GM12878 (cell line): Measurements from ENCODE around the gene DNAJC22. TPM values are rescaled to one million over a fixed set of nuclear protein-coding genes. Genes with fewer than 3 reads are reported as not detected.
A peak's percentile ranks its signal among the peaks of the same experiment; 100 is the strongest.

Source experiments
- ATAC-seq: fragments of 200-7000 bp; cut with Tn5 transposase; 3 replicates; pipeline ENCODE4 v1.9.1; 2020; ENCODE audit warnings: mild to moderate bottlenecking, moderate library complexity
- BruUV-seq: library from RNA; stranded (reverse); fragments of 400-500 nt; replicated peaks from 2 replicates; lab custom pipeline; 2021; lab: Mats Ljungman, UMichigan
- CTCF ChIA-PET: fragments of 300-600 bp; sonication (Branson Sonifier 250); formaldehyde crosslinking; extraction: SDS; loops from one replicate; lab custom pipeline; 2021; ENCODE audit warnings: inconsistent platforms; lab: Yijun Ruan, JAX
- POLR2A ChIA-PET: fragments of 350-600 bp; formaldehyde crosslinking; extraction: SDS; loops from one replicate; lab custom pipeline; 2021; ENCODE audit warnings: inconsistent platforms; lab: Charles Lee
- RAD21 ChIA-PET: fragments of 300-600 bp; sonication (Branson Sonifier 250); formaldehyde crosslinking; loops from one replicate; lab custom pipeline; 2023; ENCODE audit warnings: antibody characterized with exemption; ENCODE audit not compliant: unreplicated experiment; lab: Charles Lee
- SMC1A ChIA-PET: fragments of 300-600 bp; sonication (Branson Sonifier 250); formaldehyde crosslinking; loops from one replicate; lab custom pipeline; 2023; ENCODE audit not compliant: unreplicated experiment, uncharacterized antibody; lab: Charles Lee
- DNase-seq: peaks from one replicate; pipeline ENCODE4 v3.0.0-alpha.2; 2011; ENCODE audit warnings: low read depth, low spot score
- FAIRE-seq: peaks from 3 replicates; lab custom pipeline; 2011; peaks lifted over from hg19 to GRCh38; lab: Jason Lieb, UNC
- H2AFZ ChIP-seq: 2 replicates; pipeline ENCODE4 v1.6.0; 2011; ENCODE audit warnings: low read depth, low read length, control low read depth; ENCODE audit not compliant: control insufficient read depth
- H3K27ac ChIP-seq: 2 replicates; pipeline ENCODE4 v1.5.1; 2011; ENCODE audit warnings: control low read depth; ENCODE audit not compliant: control insufficient read depth, insufficient read depth
- H3K27me3 ChIP-seq, 2 experiments: replicated peaks in 1 of 2; 2 replicates each; pipeline versions ENCODE4 v1.6.0 to v1.6.1; 2011; ENCODE audit warnings: low read length in 1 of 2; ENCODE audit not compliant: control insufficient read depth in 2 of 2, insufficient read depth in 2 of 2
- H3K36me3 ChIP-seq, 2 experiments: 2 replicates each; pipeline ENCODE4 v1.5.1; 2011; ENCODE audit warnings: low read length in 1 of 2; ENCODE audit not compliant: control insufficient read depth in 2 of 2, insufficient read depth in 2 of 2
- H3K4me1 ChIP-seq: 2 replicates; pipeline ENCODE4 v1.6.1; 2011; ENCODE audit warnings: mild to moderate bottlenecking, low read length, moderate library complexity, mixed read lengths; ENCODE audit not compliant: control insufficient read depth, insufficient read depth
- H3K4me2 ChIP-seq: 2 replicates; pipeline ENCODE4 v1.6.0; 2011; ENCODE audit warnings: control low read depth; ENCODE audit not compliant: control insufficient read depth, insufficient read depth
- H3K4me3 ChIP-seq: fragments of 200-600 bp; sonication (generic); 2 replicates; pipeline ENCODE4 v1.5.1; 2016
- H3K79me2 ChIP-seq: 2 replicates; pipeline ENCODE4 v1.6.0; 2011; ENCODE audit warnings: low read length; ENCODE audit not compliant: control insufficient read depth, insufficient read depth
- H3K9ac ChIP-seq: 2 replicates; pipeline ENCODE4 v1.8.0; 2011; ENCODE audit warnings: low read length, control low read depth, mixed read lengths; ENCODE audit not compliant: control insufficient read depth, insufficient read depth
- H3K9me3 ChIP-seq: replicated peaks from 3 replicates; pipeline ENCODE4 v1.5.1; 2011; ENCODE audit warnings: mild to moderate bottlenecking, low read length; ENCODE audit not compliant: control insufficient read depth, insufficient read depth
- H4K20me1 ChIP-seq: 2 replicates; pipeline ENCODE4 v1.6.0; 2011; ENCODE audit not compliant: control insufficient read depth, insufficient read depth
- KAT2A ChIP-seq: conservative IDR thresholded peaks from 2 replicates; pipeline ENCODE4 v1.6.1; 2011; ENCODE audit warnings: low read depth, low read length; ENCODE audit not compliant: control insufficient read depth
- MLLT1 ChIP-seq: fragments of 450-650 bp; IDR thresholded peaks from 2 replicates; pipeline ENCODE4 v1.6.1; 2016; ENCODE audit warnings: mild to moderate bottlenecking
- NKRF ChIP-seq: fragments of 450-650 bp; conservative IDR thresholded peaks from 2 replicates; pipeline ENCODE4 v1.6.1; 2017; ENCODE audit warnings: mild to moderate bottlenecking, moderate library complexity
- YY1 ChIP-seq: IDR thresholded peaks from 2 replicates; pipeline ENCODE4 v1.6.1; 2011; ENCODE audit warnings: low read depth, mild to moderate bottlenecking, low read length
- WGBS: methylation state at CpG from one replicate; pipeline ENCODE4 v1.1.6; 2016; ENCODE audit warnings: low lambda C conversion rate; ENCODE audit not compliant: insufficient replicate concordance, insufficient coverage; ENCODE audit errors: missing lambda C conversion rate; 5-methylcytosine and 5-hydroxymethylcytosine counted together
- in situ Hi-C: fragments of 300-500 bp; cut with MboI; formaldehyde crosslinking; loops from 9 replicates; pipeline ENCODE4 v1.14.3; 2018; ENCODE audit warnings: mixed read lengths
- intact Hi-C: fragments of 100-400 bp; cut with micrococcal nuclease; formaldehyde crosslinking; loops from one replicate; pipeline ENCODE4 v1.14.2; 2022; ENCODE audit not compliant: unreplicated experiment
- polyA plus RNA-seq, 11 experiments: library from polyadenylated mRNA; depleted of rRNA in 4 of 11; unstranded in 6 of 11; stranded (reverse) in 5 of 11; fragments of >200 nt; fragmentation: Nextera tagmentation in 4 of 11; fragmentation: Illumina TruSeq in 1 of 11; extraction: Ambion mirVana in 4 of 11; extraction: Trizol in 1 of 11; gene quantifications; 1 replicate in 1 of 11; 2 replicates in 10 of 11; pipeline versions ENCODE4 v1.2.1 to v1.2.3, GENCODE V29; 2011 to 2016; ENCODE audit warnings: inconsistent platforms in 2 of 11, missing spikeins in 2 of 11, low read depth in 1 of 11
- total RNA-seq, 4 experiments: library from RNA; depleted of rRNA in 3 of 4; stranded (reverse); fragments of >200 nt in 3 of 4; fragmentation: Illumina TruSeq in 1 of 4; extraction: Trizol in 1 of 4; gene quantifications; 2 replicates each; pipeline versions ENCODE4 v1.2.1 to v1.2.3, GENCODE V29; 2013 to 2021

DNAJC22 gene
- total and polyA plus RNA-seq, 10 of the 15 experiments (the other 5 are each of a cell fraction or from before 2014, with no cell fraction given) = 0.06 to 0.61 (median 0.13) TPM; not detected in 3

- WGBS = 62% methylated on average over 12 of the region's 12 CpGs
- ATAC-seq = no peak; the same call in 2 of the 3 replicates
- intact Hi-C loops = no loop called here
- in situ Hi-C loops = no loop called here
- H3K9me3 ChIP-seq = no peaks in the 10 kb centered on the region
- H3K79me2 ChIP-seq = peaks cover 10% of the 10 kb centered on the region
- peaks cover 2% of the 10 kb centered on the region in 2 experiments; a peak in 3 of 4 replicates for H3K36me3 ChIP-seq
- SMC1A ChIA-PET = interaction anchor here (0.6 to 2.0 kb wide), 7 partner anchors 9 to 79 kb away, joined by 3 to 10 read pairs (median 4); partner anchors contain the start of gene DNAJC22
- FAIRE-seq = peak; percentile 27
- DNase-seq = no peak
- H3K9ac ChIP-seq = peak overlapping the region; percentile 60
- H3K4me3 ChIP-seq = peak overlapping the region; percentile 68
- peak overlapping the region; percentile 81 for H3K4me2 ChIP-seq
- CTCF ChIA-PET = interaction anchor here (0.8 to 5.5 kb wide), 15 partner anchors 10 to 469 kb away, joined by 3 to 37 read pairs (median 6); partner anchors contain the start of genes DNAJC22 and PRPH
- H2AFZ ChIP-seq = peak overlapping the region; percentile 65
- RAD21 ChIA-PET = interaction anchor here (0.7 to 2.2 kb wide), 11 partner anchors 10 to 419 kb away, joined by 3 to 15 read pairs (median 3); partner anchors contain the start of gene TMBIM6
- peaks cover 9% of the 10 kb centered on the region for H3K4me1 ChIP-seq
- POLR2A ChIA-PET = interaction anchor here (1.0 to 1.8 kb wide), 7 partner anchors 9 to 341 kb away, joined by 3 to 10 read pairs (median 5); partner anchors contain the start of genes PRPH, SPATS2 and TUBA1B
- no peaks in the 10 kb centered on the region for H3K27me3 ChIP-seq
- H4K20me1 ChIP-seq = no peaks in the 10 kb centered on the region
- H3K27ac ChIP-seq = peak overlapping the region; percentile 73
- TSS peak; percentile 96 for BruUV-seq
- 0 out of 2 replicates have a peak, but pooled peaks have one; percentile 61 for TF ChIP-seq MLLT1
- TF ChIP-seq NKRF = 0 out of 2 replicates have a peak, but pooled peaks have one; percentile 13
- no peak for TF ChIP-seq KAT2A
- TF ChIP-seq YY1 = 0 out of 2 replicates have a peak, but pooled peaks have one; percentile 25
Measured at GRCh38 chr12:49322367-49322707, 24.4 kb upstream of the DNAJC22 start.
